IPS-18c (cell line): Measurements from ENCODE around the gene UMOD.

Experiments used
- H3K4me3 ChIP-seq: 2 replicates; pipeline ENCODE4 v1.7.0; 2013; ENCODE audit warnings: low read depth, mild to moderate bottlenecking, low read length, moderate library complexity; ENCODE audit not compliant: insufficient read depth
- H3K9me3 ChIP-seq: one replicate; pipeline ENCODE4 v1.6.1; 2013; ENCODE audit warnings: mild to moderate bottlenecking, low read length, moderate library complexity; ENCODE audit not compliant: control insufficient read depth, insufficient read depth

The UMOD gene

GRCh38 chr16:20380782-20381181 lies 28.3 kb upstream of the UMOD start:
- Histone ChIP-seq H3K4me3 (no peak overlapping the region), H3K9me3 (no peaks in the 10 kb centered on the region)

DNA sequence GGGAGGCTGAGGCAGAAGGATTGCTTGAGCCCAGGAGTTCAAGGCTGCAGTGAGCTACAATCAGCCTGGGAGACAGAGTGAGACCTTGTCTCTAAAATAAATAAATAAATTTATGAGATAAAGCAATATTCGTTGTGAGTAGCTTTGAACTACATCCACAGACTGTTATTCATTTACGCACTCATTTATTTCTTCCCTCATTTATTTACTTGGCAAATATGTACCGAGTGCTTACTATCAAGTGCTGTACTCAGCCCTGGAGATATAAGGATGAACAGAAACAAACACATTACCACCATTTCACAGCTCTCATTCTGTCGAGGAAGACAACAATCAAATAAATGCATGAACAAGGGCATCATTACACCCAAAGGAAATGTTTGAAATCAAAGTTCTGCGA lies 24.7 kb upstream of the UMOD start:
- Histone ChIP-seq H3K4me3 (no peak overlapping the region), H3K9me3 (no peaks in the 10 kb centered on the region)

GRCh38 chr16:20372701-20373100 lies 20.2 kb upstream of the UMOD start:
- peaks cover 2% of the 10 kb centered on the region for H3K9me3 ChIP-seq
- H3K4me3 ChIP-seq: no peak overlapping the region

DNA sequence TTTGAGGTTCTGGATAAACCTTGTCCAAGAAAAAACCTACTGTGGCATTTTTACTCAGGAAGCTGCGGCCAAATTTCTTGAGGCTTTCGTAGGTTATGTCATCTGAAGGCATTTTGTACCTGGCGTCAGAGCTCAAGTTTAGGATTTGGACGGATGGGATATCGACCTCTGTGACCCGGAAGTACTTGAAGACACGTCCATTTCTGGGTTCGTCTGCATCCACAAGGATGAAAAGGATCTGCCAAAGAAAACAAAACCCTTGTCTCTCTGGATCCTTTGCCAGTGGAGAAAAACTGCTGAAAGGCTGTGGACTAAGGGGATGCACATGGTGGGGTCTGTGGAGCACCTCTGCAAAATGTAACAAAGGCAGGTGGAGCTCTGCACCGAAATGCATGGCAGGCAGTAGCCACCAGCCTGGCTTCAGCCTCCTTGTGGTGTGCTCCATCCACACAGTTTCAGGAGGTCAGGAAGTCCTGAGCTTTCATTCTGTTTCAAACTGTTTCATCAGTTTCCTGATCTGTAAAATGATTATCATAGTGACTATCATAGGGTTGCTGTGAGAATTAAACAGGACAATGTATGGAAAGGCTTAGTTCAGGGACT lies 17.0 kb upstream of the UMOD start:
- Histone ChIP-seq H3K9me3 (peaks cover 2% of the 10 kb centered on the region), H3K4me3 (no peak overlapping the region)

DNA sequence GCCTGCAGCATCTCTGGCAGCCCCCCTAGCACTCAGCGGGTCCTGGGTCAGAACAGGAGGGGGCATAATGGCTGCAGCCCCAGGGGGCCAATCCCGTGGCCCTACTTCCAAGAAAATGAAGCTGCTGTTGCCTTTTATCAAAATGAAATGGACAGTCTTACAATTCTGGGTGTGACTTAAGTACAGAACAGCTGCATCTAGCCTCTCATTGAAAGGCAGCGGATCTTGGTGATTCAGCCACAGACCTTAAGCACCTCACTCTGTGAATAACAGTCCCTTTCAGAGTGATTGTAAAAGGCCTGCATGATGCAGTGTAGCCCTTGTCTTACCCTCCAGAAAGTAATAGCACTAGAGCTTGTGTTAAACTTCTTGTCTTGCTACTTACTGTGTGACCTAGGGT lies 11.5 kb upstream of the UMOD start:
- Histone ChIP-seq H3K9me3 (peaks cover 2% of the 10 kb centered on the region), H3K4me3 (no peak overlapping the region)

DNA sequence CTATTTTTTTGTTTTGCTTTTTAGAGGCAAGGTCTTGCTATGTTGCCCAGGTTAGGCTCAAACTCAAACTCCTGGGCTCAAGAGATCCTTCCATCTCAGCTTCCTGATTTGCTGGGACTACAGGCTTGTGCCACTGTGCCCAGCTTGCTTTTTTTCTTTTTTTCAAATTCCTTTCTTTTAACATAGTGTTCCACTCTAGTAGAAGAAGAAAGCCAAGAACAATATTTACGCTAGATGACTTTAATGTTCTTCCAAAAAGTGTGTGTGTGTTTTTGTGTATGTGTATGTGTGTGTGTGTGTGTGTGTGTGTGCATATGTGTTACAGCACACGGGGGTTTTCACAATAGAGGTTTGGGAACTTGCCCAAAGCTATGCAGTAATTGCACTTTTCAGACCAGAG lies 10.7 kb upstream of the UMOD start:
- Histone ChIP-seq H3K4me3 (no peak overlapping the region), H3K9me3 (no peaks in the 10 kb centered on the region)

- peaks cover 2% of the 10 kb centered on the region for H3K9me3 ChIP-seq
- no peak overlapping the region for H3K4me3 ChIP-seq
These were observed 7.5 kb upstream of the UMOD start for GRCh38 chr16:20359997-20360396.

GRCh38 chr16:20355114-20355782 lies 2.7 kb upstream of the UMOD start:
- Histone ChIP-seq H3K4me3 (no peak overlapping the region), H3K9me3 (peaks cover 2% of the 10 kb centered on the region)

DNA sequence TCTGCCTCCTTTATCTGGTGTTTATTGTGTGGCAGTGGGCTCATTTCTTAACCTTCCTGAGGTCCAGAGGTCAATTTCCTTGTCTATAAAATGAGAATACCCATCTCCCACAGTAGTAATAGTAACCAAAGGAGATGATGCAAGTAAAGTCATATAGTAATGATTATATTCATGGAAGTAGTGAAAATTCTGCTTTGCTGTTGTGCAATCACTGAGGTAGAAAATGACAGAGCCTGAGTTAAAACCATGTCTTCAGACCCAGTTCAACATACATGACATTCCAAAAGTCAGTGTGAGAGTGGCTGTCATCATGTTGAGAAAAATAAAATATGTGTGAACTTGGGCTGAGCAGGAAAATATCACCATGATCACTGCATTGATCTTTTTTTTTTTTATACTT lies 864 bp upstream of the UMOD start:
- Histone ChIP-seq H3K9me3 (peaks cover 2% of the 10 kb centered on the region), H3K4me3 (no peak overlapping the region)

DNA sequence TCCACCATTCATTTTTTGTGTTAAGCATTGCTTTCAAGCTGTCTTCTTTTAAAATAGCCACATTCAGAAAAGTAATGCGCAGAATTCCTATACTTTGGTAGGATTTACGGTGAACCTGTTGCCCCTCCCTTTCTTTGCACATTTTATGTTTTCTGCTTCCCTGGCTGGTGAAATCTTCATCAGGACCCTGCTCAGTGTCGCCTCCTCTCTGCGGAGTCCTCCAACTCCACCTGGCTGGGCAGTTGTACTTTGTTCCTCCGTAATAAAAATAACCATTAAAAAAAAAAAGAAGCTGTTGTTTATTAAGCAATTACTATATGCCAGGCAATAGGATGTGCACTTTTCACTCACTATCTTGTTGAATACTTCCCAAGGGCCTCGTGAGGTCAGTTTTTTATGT lies 2.9 kb downstream of the UMOD start:
- H3K4me3 ChIP-seq: no peak overlapping the region
- no peaks in the 10 kb centered on the region for H3K9me3 ChIP-seq

DNA sequence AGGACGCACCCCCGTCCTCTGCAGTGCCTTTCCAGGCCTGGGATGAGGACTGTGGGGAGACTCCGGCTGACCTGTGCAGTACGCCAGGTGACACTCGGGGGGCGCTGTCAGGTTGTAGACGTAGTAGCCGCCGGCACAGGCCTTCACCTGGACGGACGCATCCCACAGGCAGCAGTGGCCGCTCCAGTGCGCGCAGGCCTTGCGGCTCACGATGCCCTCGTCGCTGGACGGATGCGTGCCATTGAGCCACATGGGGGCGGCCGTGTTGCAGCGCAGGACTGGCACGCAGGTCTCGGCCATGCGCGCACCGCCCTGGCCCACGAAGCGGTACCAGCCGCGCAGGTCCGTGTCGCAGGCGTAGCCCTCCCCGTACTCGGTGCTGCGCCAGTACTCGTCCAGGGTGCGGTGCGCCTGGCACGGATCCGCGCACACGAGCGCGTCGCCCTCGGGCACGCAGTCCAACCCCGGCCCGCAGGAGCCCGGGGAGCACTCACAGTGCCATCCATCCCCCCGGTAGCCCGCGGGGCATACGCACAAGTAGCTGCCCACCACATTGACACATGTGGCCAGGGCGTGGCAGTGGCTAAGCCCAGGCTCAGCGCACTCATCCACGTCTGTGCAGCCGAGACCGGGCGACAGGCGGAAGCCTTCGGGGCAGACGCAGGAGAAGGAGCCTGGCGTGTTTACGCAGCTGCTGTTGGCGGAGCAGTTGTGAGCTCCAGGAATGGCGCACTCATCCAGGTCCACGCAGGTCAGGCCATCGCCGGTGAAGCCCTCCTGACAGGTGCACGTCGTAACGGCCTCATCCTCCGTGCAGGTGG lies 3.9 kb downstream of the UMOD start:
- Histone ChIP-seq H3K9me3 (no peaks in the 10 kb centered on the region), H3K4me3 (no peak overlapping the region)

DNA sequence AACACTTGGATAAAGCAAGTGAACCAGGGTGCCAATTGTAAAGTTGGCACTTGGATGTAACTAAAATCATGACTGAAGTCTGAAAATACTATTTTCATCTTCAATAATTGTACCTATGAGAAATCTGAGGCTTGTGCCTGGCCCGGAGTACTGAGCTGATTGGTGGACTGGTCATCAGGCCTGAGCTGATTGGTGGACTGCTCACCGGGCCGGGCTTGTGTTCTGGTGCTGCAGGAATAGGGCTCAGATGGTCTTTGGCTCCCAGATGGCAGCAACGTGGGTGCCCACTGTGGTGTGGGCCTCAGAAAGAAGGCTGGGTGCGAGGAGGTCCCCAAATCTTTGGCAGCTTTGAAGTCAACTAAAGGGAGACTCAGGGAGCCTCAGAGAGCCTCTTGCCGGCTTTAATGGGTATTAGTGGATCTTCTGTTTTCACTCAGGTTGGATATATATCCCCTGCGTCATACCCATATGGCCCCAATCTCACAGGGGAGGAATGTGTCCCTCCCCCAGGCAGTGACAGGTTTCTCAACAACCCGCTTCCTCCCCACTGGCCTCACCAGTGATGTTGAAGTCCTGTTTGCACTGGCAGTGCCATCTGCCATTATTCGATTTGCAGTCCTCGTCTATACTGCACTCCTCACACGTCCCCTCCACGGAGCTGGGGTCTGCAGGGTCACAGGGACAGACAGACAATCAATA lies 4.7 kb downstream of the UMOD start:
- no peaks in the 10 kb centered on the region for H3K9me3 ChIP-seq
- H3K4me3 ChIP-seq: no peak overlapping the region

DNA sequence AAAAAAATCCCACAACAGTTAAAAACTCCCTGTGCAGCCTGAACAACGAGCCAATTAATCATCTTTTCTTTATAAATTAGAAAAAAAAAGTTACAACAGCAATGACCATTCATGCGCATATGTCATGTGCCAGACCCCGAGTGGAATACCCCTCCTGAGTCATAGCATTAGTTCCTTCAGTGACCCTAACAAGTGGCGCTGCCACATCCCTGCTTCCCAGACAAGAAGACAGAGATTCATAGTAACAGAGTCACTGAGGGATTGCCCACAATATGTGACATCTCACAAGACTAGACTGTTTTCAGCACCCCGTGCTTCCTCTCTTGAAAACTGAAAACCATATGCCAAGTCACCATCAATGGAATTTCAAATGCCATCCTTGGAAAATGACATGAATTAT lies 7.9 kb downstream of the UMOD start:
- Histone ChIP-seq H3K9me3 (no peaks in the 10 kb centered on the region), H3K4me3 (no peak overlapping the region)

DNA sequence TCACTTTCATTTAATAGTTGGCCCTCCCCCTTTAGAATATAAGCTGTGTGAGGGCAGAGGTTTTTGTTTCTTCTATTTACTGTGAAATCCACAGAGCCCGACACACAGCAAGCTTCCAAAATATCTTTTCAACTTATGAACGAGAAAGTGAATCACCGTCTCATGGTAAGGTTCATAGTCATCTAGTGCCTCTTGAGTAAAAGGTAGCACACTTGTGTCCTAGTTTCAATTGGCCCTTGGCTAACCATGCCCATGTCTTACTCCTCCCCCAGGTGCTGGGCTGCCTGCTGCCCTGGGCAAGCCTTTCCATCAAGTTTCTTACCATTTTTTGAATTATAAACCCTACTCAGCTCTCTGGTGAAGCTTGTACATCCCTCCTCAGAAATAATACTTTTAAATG lies 12.8 kb downstream of the UMOD start:
- no peaks in the 10 kb centered on the region for H3K9me3 ChIP-seq
- no peak overlapping the region for H3K4me3 ChIP-seq

DNA sequence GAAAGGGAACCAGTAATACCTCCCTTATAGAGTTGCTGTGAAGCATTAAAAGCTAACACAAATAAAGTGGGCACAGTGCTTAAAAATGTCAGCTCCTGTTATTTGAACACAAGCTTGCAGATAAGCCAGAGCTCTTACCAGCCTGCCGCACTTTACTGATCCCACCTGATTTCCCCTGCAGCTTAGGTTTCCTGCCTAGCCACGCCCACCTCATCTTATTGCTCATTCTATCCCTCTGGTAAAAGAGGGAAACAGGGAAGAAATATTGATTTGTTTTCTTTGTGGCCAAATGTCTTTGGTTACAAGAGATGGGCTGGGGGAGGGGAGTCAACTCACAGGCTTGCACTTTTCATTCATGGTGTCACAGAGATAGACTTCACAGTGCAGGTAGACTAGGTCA lies 15.6 kb downstream of the UMOD start:
- no peak overlapping the region for H3K4me3 ChIP-seq
- H3K9me3 ChIP-seq: no peaks in the 10 kb centered on the region

DNA sequence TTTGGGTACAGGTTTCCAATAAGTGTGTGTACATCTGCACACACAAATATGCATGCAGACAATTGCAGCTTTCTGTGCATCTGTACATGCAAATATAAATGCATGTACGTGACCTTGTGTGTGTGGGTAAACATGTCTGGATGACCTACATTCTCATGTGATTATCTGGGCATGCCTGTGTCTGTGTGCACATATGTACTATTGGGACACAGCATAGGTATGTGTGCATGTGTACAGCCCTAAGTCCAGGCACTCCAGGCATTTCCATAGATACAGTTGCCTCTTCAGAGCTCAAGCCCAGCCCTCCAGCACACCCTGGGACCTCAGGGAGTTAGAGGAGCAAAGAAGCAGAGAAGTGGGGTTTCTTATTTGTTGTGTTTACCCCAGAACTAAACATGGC lies 18.1 kb downstream of the UMOD start:
- Histone ChIP-seq H3K9me3 (no peaks in the 10 kb centered on the region), H3K4me3 (no peak overlapping the region)

- Histone ChIP-seq H3K9me3 (no peaks in the 10 kb centered on the region), H3K4me3 (no peak overlapping the region)
These were observed 19.4 kb downstream of the UMOD start for GRCh38 chr16:20333120-20333519.

DNA sequence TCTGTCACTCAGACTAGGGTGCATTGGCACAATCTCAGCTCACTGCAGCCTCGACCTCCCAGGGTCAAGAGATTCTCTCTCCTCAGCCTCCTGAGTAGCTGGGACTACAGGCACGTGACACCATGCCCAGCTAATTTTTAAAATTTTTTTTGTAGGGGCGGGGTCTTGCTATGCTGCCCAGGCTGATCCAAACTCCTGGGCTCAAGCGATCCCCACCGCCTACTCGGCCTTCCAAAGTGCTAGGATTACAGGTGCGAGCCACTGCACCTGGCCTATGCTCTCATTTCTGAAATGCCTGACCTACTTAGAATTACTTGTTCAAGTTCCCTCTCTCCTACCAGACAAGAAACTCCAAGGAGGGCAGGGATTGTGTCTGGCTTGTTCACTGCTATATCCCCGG lies 20.1 kb downstream of the UMOD start:
- Histone ChIP-seq H3K4me3 (no peak overlapping the region), H3K9me3 (no peaks in the 10 kb centered on the region)
